Common myeloid progenitor, CD34-positive (primary cell): ENCODE measurements around the gene KCNH3. TPM values are rescaled to one million over a fixed set of nuclear protein-coding genes. Genes with fewer than 3 reads are reported as not detected.

Source experiments
- CTCF ChIA-PET: fragments of 350-600 bp; sonication (Branson Sonifier 250); formaldehyde crosslinking; loops from one replicate; lab custom pipeline; 2021; ENCODE audit warnings: antibody characterized with exemption; lab: Charles Lee
- POLR2A ChIA-PET: fragments of 350-600 bp; sonication (Branson Sonifier 250); formaldehyde crosslinking; loops from one replicate; lab custom pipeline; 2021; ENCODE audit warnings: antibody characterized with exemption; lab: Charles Lee
- DNase-seq, 3 donors: peaks; one replicate each; pipeline versions ENCODE4 v3.0.0 to v3.0.0-alpha.2; 2013
- H3K27ac ChIP-seq, 2 experiments: 1 replicate in 1 of 2; 2 replicates in 1 of 2; pipeline ENCODE4 v1.7.0; 2013; ENCODE audit warnings: inconsistent platforms in 2 of 2, low read length in 2 of 2, mild to moderate bottlenecking in 2 of 2, low read depth in 1 of 2, moderate library complexity in 1 of 2; ENCODE audit not compliant: severe bottlenecking in 2 of 2, insufficient read depth in 1 of 2, poor library complexity in 1 of 2
- H3K27me3 ChIP-seq, 5 experiments: replicated peaks in 2 of 5; 1 replicate in 3 of 5; 2 replicates in 2 of 5; pipeline versions ENCODE4 v1.6.1 to v1.7.0; 2013; ENCODE audit warnings: low read length in 4 of 5, mild to moderate bottlenecking in 2 of 5, moderate library complexity in 2 of 5, inconsistent platforms in 1 of 5; ENCODE audit not compliant: insufficient read depth in 5 of 5, control insufficient read depth in 4 of 5
- H3K36me3 ChIP-seq, 4 experiments: 1 replicate in 2 of 4; 2 replicates in 2 of 4; pipeline versions ENCODE4 v1.6.1 to v1.7.0; 2013; ENCODE audit warnings: low read length in 3 of 4, control low read depth in 1 of 4, mild to moderate bottlenecking in 1 of 4; ENCODE audit not compliant: control insufficient read depth in 4 of 4, insufficient read depth in 4 of 4
- H3K4me1 ChIP-seq, 4 experiments: 1 replicate in 3 of 4; 2 replicates in 1 of 4; pipeline versions ENCODE4 v1.6.1 to v1.7.1; 2013; ENCODE audit warnings: low read length in 3 of 4, mild to moderate bottlenecking in 3 of 4, control low read depth in 1 of 4, inconsistent platforms in 1 of 4, moderate library complexity in 1 of 4; ENCODE audit not compliant: control insufficient read depth in 4 of 4, insufficient read depth in 4 of 4; ENCODE audit errors: control extremely low read depth in 1 of 4
- H3K4me3 ChIP-seq, 7 experiments: 1 replicate in 4 of 7; 2 replicates in 3 of 7; pipeline versions ENCODE4 v1.5.1 to v1.7.0; 2013; ENCODE audit warnings: mild to moderate bottlenecking in 7 of 7, low read length in 6 of 7, moderate library complexity in 6 of 7, inconsistent platforms in 2 of 7, low read depth in 2 of 7, control low read depth in 1 of 7; ENCODE audit not compliant: insufficient read depth in 4 of 7, control insufficient read depth in 1 of 7; ENCODE audit errors: extremely low read depth in 1 of 7
- H3K9me3 ChIP-seq, 5 experiments: 1 replicate in 4 of 5; 2 replicates in 1 of 5; pipeline versions ENCODE4 v1.6.1 to v1.7.1; 2013; ENCODE audit warnings: low read length in 4 of 5, mild to moderate bottlenecking in 2 of 5, inconsistent platforms in 1 of 5, low read depth in 1 of 5, moderate library complexity in 1 of 5; ENCODE audit not compliant: control insufficient read depth in 4 of 5, insufficient read depth in 2 of 5; ENCODE audit errors: control extremely low read depth in 1 of 5
- WGBS: methylation state at CpG from one replicate; pipeline ENCODE4 v1.1.5; 2013; ENCODE audit not compliant: insufficient coverage; 5-methylcytosine and 5-hydroxymethylcytosine counted together
- polyA plus RNA-seq: library from polyadenylated mRNA; unstranded; fragments of 120-200 nt; gene quantifications from one replicate; pipeline ENCODE4 v1.2.1, GENCODE V29; 2013

Gene KCNH3, protein sequence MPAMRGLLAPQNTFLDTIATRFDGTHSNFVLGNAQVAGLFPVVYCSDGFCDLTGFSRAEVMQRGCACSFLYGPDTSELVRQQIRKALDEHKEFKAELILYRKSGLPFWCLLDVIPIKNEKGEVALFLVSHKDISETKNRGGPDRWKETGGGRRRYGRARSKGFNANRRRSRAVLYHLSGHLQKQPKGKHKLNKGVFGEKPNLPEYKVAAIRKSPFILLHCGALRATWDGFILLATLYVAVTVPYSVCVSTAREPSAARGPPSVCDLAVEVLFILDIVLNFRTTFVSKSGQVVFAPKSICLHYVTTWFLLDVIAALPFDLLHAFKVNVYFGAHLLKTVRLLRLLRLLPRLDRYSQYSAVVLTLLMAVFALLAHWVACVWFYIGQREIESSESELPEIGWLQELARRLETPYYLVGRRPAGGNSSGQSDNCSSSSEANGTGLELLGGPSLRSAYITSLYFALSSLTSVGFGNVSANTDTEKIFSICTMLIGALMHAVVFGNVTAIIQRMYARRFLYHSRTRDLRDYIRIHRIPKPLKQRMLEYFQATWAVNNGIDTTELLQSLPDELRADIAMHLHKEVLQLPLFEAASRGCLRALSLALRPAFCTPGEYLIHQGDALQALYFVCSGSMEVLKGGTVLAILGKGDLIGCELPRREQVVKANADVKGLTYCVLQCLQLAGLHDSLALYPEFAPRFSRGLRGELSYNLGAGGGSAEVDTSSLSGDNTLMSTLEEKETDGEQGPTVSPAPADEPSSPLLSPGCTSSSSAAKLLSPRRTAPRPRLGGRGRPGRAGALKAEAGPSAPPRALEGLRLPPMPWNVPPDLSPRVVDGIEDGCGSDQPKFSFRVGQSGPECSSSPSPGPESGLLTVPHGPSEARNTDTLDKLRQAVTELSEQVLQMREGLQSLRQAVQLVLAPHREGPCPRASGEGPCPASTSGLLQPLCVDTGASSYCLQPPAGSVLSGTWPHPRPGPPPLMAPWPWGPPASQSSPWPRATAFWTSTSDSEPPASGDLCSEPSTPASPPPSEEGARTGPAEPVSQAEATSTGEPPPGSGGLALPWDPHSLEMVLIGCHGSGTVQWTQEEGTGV
- polyA plus RNA-seq: 0.95 TPM

DNA sequence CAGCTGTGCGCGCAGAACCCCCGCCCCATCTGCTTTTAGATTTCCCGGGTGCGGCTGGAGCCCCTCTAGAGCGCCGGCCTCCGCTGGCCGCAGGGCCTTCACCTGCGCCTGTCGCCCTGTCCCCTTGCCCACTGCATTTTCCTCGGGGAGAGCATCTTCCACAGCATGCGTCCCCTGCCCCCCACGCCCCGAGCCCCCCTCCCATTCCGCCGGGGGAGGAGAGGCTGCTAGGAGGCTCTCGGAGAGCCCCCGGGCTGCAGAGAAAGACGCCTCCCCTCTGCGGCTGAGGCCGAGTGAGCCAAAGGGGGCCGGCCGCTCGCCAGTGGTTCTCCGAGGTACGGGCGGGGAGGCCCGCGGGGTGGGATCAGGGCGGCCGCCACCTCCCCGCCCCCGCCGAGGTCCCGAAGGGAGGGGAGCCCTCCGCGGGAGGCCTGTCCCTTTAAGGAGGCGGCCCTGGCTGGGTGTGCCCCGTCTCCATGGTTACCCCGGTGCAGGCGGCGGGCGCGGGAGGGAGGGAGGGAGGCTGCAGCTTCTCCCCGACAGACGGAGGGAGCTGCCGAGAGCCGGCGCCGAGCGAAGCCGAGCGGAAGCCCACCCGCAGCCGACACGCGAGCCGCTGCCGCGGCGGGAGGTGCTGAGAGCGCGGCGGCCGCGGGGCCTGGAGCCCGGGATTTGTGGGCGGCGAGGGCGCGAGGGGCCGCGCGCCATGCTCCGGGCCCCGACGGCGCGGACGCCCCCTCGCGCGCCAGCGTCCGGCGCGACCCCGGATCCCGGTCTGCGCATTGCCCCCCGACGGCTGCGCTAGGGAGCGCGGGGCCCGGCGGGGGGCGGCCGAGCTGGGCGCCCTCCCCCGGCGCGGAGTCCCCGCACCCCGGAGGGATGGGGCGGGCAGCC, at the start of gene KCNH3:
Gene KCNH3 (plus strand): TSS at position 521 of the 894 bp plus-strand sequence. CDS start 387 bp downstream, outside the sequence.
- WGBS: 1% methylated on average over 53 of the region's 107 CpGs
- Histone ChIP-seq H3K27me3 (peaks cover 3 to 74% (median 44%) of the 10 kb centered on the region in 5 experiments), H3K4me3 (peak within 1 kb of the TSS in 6 of 7 experiments; percentile 32 to 68 (median 56)), H3K9me3 (no peaks in the 10 kb centered on the region), H3K4me1 (peaks cover 5 to 32% (median 26%) of the 10 kb centered on the region in 4 experiments), H3K36me3 (no peaks in the 10 kb centered on the region), H3K27ac (no peak within 1 kb of the TSS)
- CTCF ChIA-PET: interaction anchor here (0.6 to 1.6 kb wide), 6 partner anchors 10 to 249 kb away, joined by 3 to 6 read pairs (median 3); no protein-coding TSS in a partner anchor
- DNase-seq: peak; percentile 86 to 94 (median 91)
- POLR2A ChIA-PET: no interaction called here

DNA sequence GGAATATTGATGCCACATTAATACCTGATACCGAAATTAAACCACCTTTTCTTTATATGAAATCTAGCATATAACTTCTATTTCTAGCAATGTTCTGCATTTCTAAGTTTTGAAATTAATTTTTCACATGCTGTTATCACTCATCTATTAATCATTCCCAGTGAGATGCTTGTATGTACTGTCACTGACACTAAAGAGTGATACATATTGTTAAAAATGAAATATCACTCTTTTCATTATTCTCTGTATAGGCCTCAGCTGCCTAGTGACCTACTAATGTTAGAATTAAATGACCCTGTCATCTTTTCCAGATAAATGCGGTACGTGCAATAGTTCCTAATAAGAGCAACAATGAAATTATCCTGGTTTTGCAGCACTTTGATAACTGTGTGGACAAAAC, 49.7 kb upstream of the KCNH3 start:
- Histone ChIP-seq H3K36me3 (peaks cover 0 to 9% (median 2%) of the 10 kb centered on the region in 4 experiments), H3K4me1 (no peaks in the 10 kb centered on the region), H3K4me3 (no peak overlapping the region), H3K27me3 (no peaks in the 10 kb centered on the region), H3K9me3 (no peaks in the 10 kb centered on the region), H3K27ac (no peak overlapping the region)
- no CpG with 5 or more reads among the region's 3 CpGs for WGBS
- no peak for DNase-seq
- ChIA-PET POLR2A (no interaction called here), CTCF (no interaction called here)

DNA sequence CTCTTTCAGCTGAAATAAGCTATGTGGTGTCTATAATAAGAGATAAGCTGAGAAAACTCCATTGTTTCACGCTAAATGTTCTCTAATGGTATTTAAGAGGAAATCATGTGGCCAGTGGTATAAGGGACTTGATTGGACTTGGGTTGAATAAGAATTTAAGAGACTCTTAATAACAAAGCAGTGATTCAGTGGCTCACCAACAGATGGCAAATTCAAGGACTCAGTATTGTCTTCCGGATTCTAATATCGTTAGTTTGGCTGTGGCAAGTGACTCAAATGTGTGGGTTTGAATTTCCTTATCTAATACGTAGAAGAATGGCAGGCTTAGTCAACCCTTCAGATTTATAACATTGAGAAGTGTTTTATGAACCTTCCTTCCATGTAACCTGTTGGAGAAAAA, 49.1 kb upstream of the KCNH3 start:
- no peaks in the 10 kb centered on the region for H3K4me1 ChIP-seq
- H3K36me3 ChIP-seq: peaks cover 0 to 12% (median 3%) of the 10 kb centered on the region in 4 experiments
- DNase-seq: no peak
- H3K4me3 ChIP-seq: no peak overlapping the region
- ChIA-PET POLR2A (no interaction called here), CTCF (interaction anchor here (1.6 kb wide), 1 partner anchor 128 kb away, joined by 4 read pairs; no protein-coding TSS in a partner anchor)
- no peaks in the 10 kb centered on the region for H3K27me3 ChIP-seq
- H3K9me3 ChIP-seq: no peaks in the 10 kb centered on the region
- no peak overlapping the region for H3K27ac ChIP-seq
- 94% methylated on average over 2 of the region's 4 CpGs for WGBS

DNA sequence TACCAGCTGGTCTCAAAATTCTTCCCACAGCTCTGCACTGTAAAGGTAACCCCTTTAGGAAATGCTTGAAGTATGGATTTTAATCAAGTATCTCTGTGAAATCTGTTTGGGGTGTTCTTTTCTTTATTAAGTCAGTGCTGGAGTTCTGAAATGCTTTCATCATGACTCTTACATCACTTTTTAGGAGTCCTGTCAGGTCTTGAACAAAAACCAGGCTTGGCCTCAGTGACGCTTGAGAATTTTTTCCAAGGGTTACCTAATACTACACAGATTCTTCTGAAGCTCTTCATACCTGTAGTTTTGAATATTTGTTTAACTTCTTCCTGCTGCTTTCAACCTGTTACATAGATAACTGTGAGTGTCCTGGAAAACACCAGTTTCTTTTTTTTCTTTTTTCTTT, 47.0 kb upstream of the KCNH3 start:
- POLR2A ChIA-PET: no interaction called here

DNA sequence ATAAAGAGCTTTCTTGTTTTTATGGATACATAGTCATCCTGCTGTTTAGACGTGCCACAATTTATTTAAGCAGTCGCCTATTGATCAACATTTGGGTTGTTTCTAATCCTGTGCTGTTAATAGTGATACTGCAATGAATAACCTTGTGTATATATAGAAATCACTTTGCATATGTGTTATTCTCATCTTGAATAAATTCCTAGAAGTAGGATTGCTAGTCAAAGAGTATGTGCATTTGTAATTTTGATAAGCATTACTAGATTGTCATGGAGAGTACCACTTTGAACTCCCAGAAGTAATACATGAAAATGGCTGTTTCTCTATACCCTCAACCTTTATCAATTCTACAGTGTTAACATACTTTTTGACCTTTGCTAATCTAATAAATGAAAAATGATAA, 44.9 kb upstream of the KCNH3 start:
- peaks cover 2 to 22% (median 9%) of the 10 kb centered on the region in 4 experiments for H3K36me3 ChIP-seq
- WGBS: no CpG with 5 or more reads among the region's 2 CpGs
- H3K27ac ChIP-seq: no peak overlapping the region
- no peaks in the 10 kb centered on the region for H3K9me3 ChIP-seq
- H3K27me3 ChIP-seq: no peaks in the 10 kb centered on the region
- no peak overlapping the region for H3K4me3 ChIP-seq
- no peak for DNase-seq
- ChIA-PET CTCF (interaction anchor here (1.1 to 1.9 kb wide), 4 partner anchors 9 to 135 kb away, joined by 3 to 7 read pairs (median 4); no protein-coding TSS in a partner anchor), POLR2A (no interaction called here)
- no peaks in the 10 kb centered on the region for H3K4me1 ChIP-seq

More for the DNA sequence above, 47.0 kb upstream of the KCNH3 start:
- Histone ChIP-seq H3K4me1 (no peaks in the 10 kb centered on the region), H3K36me3 (peaks cover 2 to 22% (median 7%) of the 10 kb centered on the region in 4 experiments), H3K27ac (no peak overlapping the region), H3K27me3 (no peaks in the 10 kb centered on the region), H3K9me3 (no peaks in the 10 kb centered on the region), H3K4me3 (no peak overlapping the region)
- WGBS: no CpG with 5 or more reads among the region's 1 CpG
- no peak for DNase-seq
- CTCF ChIA-PET: no interaction called here
